Gastrocnemius medialis (tissue), 4 donors: ENCODE results near the gene PHACTR3.

Experiments
- POLR2A ChIP-seq, 2 donors: fragments of 450-650 bp; IDR thresholded peaks; one replicate each; pipeline ENCODE4 v1.6.1; 2017; ENCODE audit warnings: antibody characterized with exemption in 2 of 2, mild to moderate bottlenecking in 2 of 2, moderate library complexity in 2 of 2
- TF ChIP-seq, protein P1 (sequence below), 5 experiments: fragments of 450-650 bp in 3 of 5; fragments of 200-600 bp in 2 of 5; sonication (generic) in 2 of 5; IDR thresholded peaks in 4 of 5; conservative IDR thresholded peaks in 1 of 5; 1 replicate in 4 of 5; 2 replicates in 1 of 5; pipeline ENCODE4 v1.5.1; 2016 to 2019; ENCODE audit warnings: antibody characterized with exemption in 5 of 5, mild to moderate bottlenecking in 3 of 5, moderate library complexity in 3 of 5

DNA sequence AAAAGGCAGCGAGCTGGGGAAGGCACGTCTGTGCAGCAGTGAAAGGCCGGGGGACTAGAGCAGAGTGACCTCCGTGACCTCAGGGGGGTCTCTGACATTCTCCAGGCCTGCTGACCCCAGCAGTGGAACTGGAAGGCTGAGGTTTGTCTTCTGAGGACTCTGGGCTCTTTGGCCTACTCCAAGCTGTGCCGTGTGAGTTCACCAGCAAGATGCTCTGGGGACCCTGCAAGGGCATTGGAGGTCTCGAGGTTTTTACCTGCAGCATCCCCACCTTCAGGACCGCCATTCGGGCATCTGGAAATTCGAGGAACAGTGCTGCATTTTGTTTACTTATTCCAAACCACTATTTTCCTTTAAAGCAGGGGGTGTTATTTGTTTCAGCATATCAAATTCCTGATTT lies 140.9 kb downstream of the PHACTR3 start:
- TF ChIP-seq, protein P1, sequence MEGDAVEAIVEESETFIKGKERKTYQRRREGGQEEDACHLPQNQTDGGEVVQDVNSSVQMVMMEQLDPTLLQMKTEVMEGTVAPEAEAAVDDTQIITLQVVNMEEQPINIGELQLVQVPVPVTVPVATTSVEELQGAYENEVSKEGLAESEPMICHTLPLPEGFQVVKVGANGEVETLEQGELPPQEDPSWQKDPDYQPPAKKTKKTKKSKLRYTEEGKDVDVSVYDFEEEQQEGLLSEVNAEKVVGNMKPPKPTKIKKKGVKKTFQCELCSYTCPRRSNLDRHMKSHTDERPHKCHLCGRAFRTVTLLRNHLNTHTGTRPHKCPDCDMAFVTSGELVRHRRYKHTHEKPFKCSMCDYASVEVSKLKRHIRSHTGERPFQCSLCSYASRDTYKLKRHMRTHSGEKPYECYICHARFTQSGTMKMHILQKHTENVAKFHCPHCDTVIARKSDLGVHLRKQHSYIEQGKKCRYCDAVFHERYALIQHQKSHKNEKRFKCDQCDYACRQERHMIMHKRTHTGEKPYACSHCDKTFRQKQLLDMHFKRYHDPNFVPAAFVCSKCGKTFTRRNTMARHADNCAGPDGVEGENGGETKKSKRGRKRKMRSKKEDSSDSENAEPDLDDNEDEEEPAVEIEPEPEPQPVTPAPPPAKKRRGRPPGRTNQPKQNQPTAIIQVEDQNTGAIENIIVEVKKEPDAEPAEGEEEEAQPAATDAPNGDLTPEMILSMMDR (IDR thresholded peaks at IDR 0.05 in 4 of 5, conservative IDR thresholded peaks at IDR 0.05 in 1 of 5) = no peak
- TF ChIP-seq POLR2A (IDR thresholded peaks at IDR 0.05) = no peak
